Globus pallidus (tissue), 1 donor: ENCODE measurements around the gene PTPN11.
"Not testable (repeated sequence)": the region's sequence is repeated elsewhere in the genome, so short reads cannot be mapped to it uniquely, and the experiment has no call there.

Source experiments
- DNase-seq: peaks from one replicate; pipeline ENCODE4 v3.0.0-alpha.2; 2015; ENCODE audit warnings: low spot score

The PTPN11 gene

GRCh38 chr12:112409064-112409905 is 9.5 kb upstream of the PTPN11 start, which contains the start of gene RPL6:
RPL6 (minus strand) TSS chr12:112409605; CDS start chr12:112408656, 949 bp downstream.
- DNase-seq, result peak; percentile 92

GRCh38 chr12:112409906-112410244 is 8.9 kb upstream of the PTPN11 start:
- no peak for DNase-seq

- DNase-seq, result no peak
Observed at GRCh38 chr12:112413855-112414625, 4.7 kb upstream of the PTPN11 start.

- not testable (repeated sequence) for DNase-seq
Observed at GRCh38 chr12:112415457-112415856, 3.3 kb upstream of the PTPN11 start.

GRCh38 chr12:112418273-112418607 is 507 bp upstream of the PTPN11 start:
- no peak for DNase-seq

- no peak for DNase-seq
Observed at GRCh38 chr12:112419297-112420133, 768 bp downstream of the PTPN11 start.

- DNase-seq, result no peak
Observed at GRCh38 chr12:112420740-112421139, 2.0 kb downstream of the PTPN11 start.

- DNase-seq, result no peak
Observed at GRCh38 chr12:112421363-112421762, 2.6 kb downstream of the PTPN11 start.

GRCh38 chr12:112422531-112422930 is 3.8 kb downstream of the PTPN11 start:
- DNase-seq, result peak; percentile 91

GRCh38 chr12:112424126-112424525 is 5.4 kb downstream of the PTPN11 start:
- no peak for DNase-seq

GRCh38 chr12:112425582-112426382 is 7.0 kb downstream of the PTPN11 start:
- no peak for DNase-seq

- no peak for DNase-seq
Observed at GRCh38 chr12:112427760-112428159, 9.0 kb downstream of the PTPN11 start.

GRCh38 chr12:112430929-112431328 is 12.2 kb downstream of the PTPN11 start:
- no peak for DNase-seq

- no peak for DNase-seq
Observed at GRCh38 chr12:112431965-112432364, 13.2 kb downstream of the PTPN11 start.

GRCh38 chr12:112433551-112433950 is 14.8 kb downstream of the PTPN11 start:
- DNase-seq, result no peak

GRCh38 chr12:112438645-112439044 is 19.9 kb downstream of the PTPN11 start:
- not testable (repeated sequence) for DNase-seq

GRCh38 chr12:112439769-112440168 is 21.0 kb downstream of the PTPN11 start:
- DNase-seq, result no peak

- not testable (repeated sequence) for DNase-seq
Observed at GRCh38 chr12:112440653-112441052, 21.9 kb downstream of the PTPN11 start.

GRCh38 chr12:112443916-112444315 is 25.2 kb downstream of the PTPN11 start:
- DNase-seq, result no peak

GRCh38 chr12:112446008-112446725 is 27.4 kb downstream of the PTPN11 start:
- DNase-seq, result no peak

GRCh38 chr12:112447106-112447505 is 28.4 kb downstream of the PTPN11 start:
- DNase-seq, result no peak
